Transverse colon (tissue), 4 donors: Measurements from ENCODE around the gene CXCR6. TPM values are rescaled to one million over a fixed set of nuclear protein-coding genes. Genes with fewer than 3 reads are reported as not detected.
A peak's percentile ranks its signal among the peaks of the same experiment; 100 is the strongest.

Source experiments
- DNase-seq: peaks from one replicate; pipeline ENCODE4 v3.0.0-alpha.2; 2019
- H3K27ac ChIP-seq, 4 donors: fragments of 200-600 bp; sonication (generic); 2 replicates each; pipeline ENCODE4 v1.5.1; 2016 to 2018; ENCODE audit warnings: inconsistent platforms in 4 of 4
- H3K27me3 ChIP-seq: fragments of 200-600 bp; sonication (generic); 2 replicates; pipeline ENCODE4 v1.5.1; 2017; ENCODE audit warnings: inconsistent platforms
- H3K36me3 ChIP-seq, 4 donors: fragments of 200-600 bp; sonication (generic); 2 replicates each; pipeline ENCODE4 v1.5.1; 2017 to 2019; ENCODE audit warnings: inconsistent platforms in 4 of 4
- H3K4me1 ChIP-seq, 4 donors: fragments of 200-600 bp; sonication (generic); 2 replicates each; pipeline ENCODE4 v1.5.1; 2017 to 2020; ENCODE audit warnings: inconsistent platforms in 4 of 4
- H3K4me3 ChIP-seq, 4 donors: fragments of 200-600 bp; sonication (generic); 1 replicate in 1 of 4; 2 replicates in 3 of 4; pipeline versions ENCODE4 v1.5.1 to v1.6.1; 2017 to 2019; ENCODE audit warnings: inconsistent platforms in 4 of 4
- H3K9me3 ChIP-seq, 2 donors: fragments of 200-600 bp; sonication (generic); 2 replicates each; pipeline ENCODE4 v1.5.1; 2017 to 2019; ENCODE audit warnings: inconsistent platforms in 2 of 2
- CTCF ChIP-seq, 5 experiments: fragments of 200-600 bp in 3 of 5; fragments of 450-650 bp in 2 of 5; sonication (generic) in 3 of 5; IDR thresholded peaks; 1 replicate in 2 of 5; 2 replicates in 3 of 5; pipeline ENCODE4 v1.5.1; 2016 to 2017; ENCODE audit warnings: antibody characterized with exemption in 5 of 5, inconsistent platforms in 3 of 5, mild to moderate bottlenecking in 2 of 5, moderate library complexity in 1 of 5
- EP300 ChIP-seq: sonication (generic); formaldehyde crosslinking; IDR thresholded peaks from one replicate; pipeline ENCODE4 v1.6.1; 2017; ENCODE audit warnings: antibody characterized with exemption, low read depth
- POLR2A ChIP-seq: fragments of 450-650 bp; IDR thresholded peaks from one replicate; pipeline ENCODE4 v1.6.1; 2016; ENCODE audit warnings: antibody characterized with exemption, mild to moderate bottlenecking, moderate library complexity
- POLR2AphosphoS5 ChIP-seq, 3 donors: sonication (generic); formaldehyde crosslinking; IDR thresholded peaks; one replicate each; pipeline ENCODE4 v1.6.1; 2016; ENCODE audit warnings: antibody characterized with exemption in 3 of 3
- WGBS, 2 donors: methylation state at CpG; one replicate each; pipeline ENCODE4 v1.1.5; 2018; ENCODE audit warnings: low coverage in 1 of 2; 5-methylcytosine and 5-hydroxymethylcytosine counted together
- in situ Hi-C, 4 donors: fragments of 200-750 bp; cut with MboI; loops; one replicate each; pipeline versions ENCODE4 v1.15.0 to v1.15.1; 2017; ENCODE audit warnings: low sequenced_read_pairs in 3 of 4, low pct_ligation_motif_present in 1 of 4, low pct_unique_long_range_greater_than_20kb in 1 of 4
- intact Hi-C: fragments of 100-400 bp; cut with DNase I; formaldehyde crosslinking; loops from one replicate; pipeline ENCODE4 v1.15.1; 2023; ENCODE audit warnings: low total_unique reads
- total RNA-seq, 4 donors: library from RNA; depleted of rRNA; stranded (reverse); fragments of >200 nt; gene quantifications; one replicate each; pipeline ENCODE4 v1.1.0, GENCODE V29; 2016

The CXCR6 gene
- total RNA-seq, 4 donors from 2014 or later = 3.3 to 9.4 (median 6.7) TPM; not detected in 1

- no peak for DNase-seq
- Histone ChIP-seq H3K36me3 (peaks cover 0 to 26% (median 4%) of the 10 kb centered on the region in 4 donors), H3K4me3 (no peak overlapping the region), H3K27me3 (no peaks in the 10 kb centered on the region), H3K27ac (peak overlapping the region; percentile 21 to 51 (median 35)), H3K4me1 (peaks cover 0 to 12% (median 3%) of the 10 kb centered on the region in 4 donors), H3K9me3 (no peaks in the 10 kb centered on the region)
- no peak for TF ChIP-seq POLR2AphosphoS5 (IDR thresholded peaks at IDR 0.05)
- TF ChIP-seq EP300 = no peak
- no peak for TF ChIP-seq POLR2A
- no peak for TF ChIP-seq CTCF (IDR thresholded peaks at IDR 0.05)
- in situ Hi-C loops (loop anchor here (10.0 to 25.0 kb wide), 5 partner anchors 138 to 440 kb away; partner anchors contain the start of genes CCR1 (in 2 of the 4), CCR2 (in 1 of the 4) and CCR5 (in 1 of the 4)), intact Hi-C loops (no loop called here)
- 95% methylated on average over 3 of the region's 3 CpGs; no CpG with 5 or more reads in 1 of the 2 donors for WGBS, 2 donors
Measured at GRCh38 chr3:45946875-45947274, 3.6 kb downstream of the CXCR6 start.

- Histone ChIP-seq H3K36me3 (peaks cover 0 to 30% (median 7%) of the 10 kb centered on the region in 4 donors), H3K4me1 (peaks cover 0 to 12% (median 3%) of the 10 kb centered on the region in 4 donors), H3K4me3 (no peak overlapping the region), H3K27ac (peak overlapping the region; percentile 21 to 51 (median 35)), H3K9me3 (no peaks in the 10 kb centered on the region), H3K27me3 (no peaks in the 10 kb centered on the region)
- no peak for DNase-seq
- in situ Hi-C loops = loop anchor here (10.0 to 25.0 kb wide), 5 partner anchors 137 to 440 kb away; partner anchors contain the start of genes CCR1 (in 2 of the 4), CCR2 (in 1 of the 4) and CCR5 (in 1 of the 4)
- 95% methylated on average over 3 of the region's 3 CpGs; no CpG with 5 or more reads in 1 of the 2 donors for WGBS, 2 donors
- TF ChIP-seq EP300 = no peak
- TF ChIP-seq POLR2AphosphoS5 (IDR thresholded peaks at IDR 0.05) = no peak
- no peak for TF ChIP-seq CTCF (IDR thresholded peaks at IDR 0.05)
- TF ChIP-seq POLR2A = no peak
- intact Hi-C loops = no loop called here
Measured at GRCh38 chr3:45947361-45947760, 4.1 kb downstream of the CXCR6 start.

GRCh38 chr3:45948311-45948781 is 5.1 kb downstream of the CXCR6 start:
- peaks cover 0 to 40% (median 11%) of the 10 kb centered on the region in 4 donors for H3K36me3 ChIP-seq
- H3K27me3 ChIP-seq = no peaks in the 10 kb centered on the region
- TF ChIP-seq POLR2A (no peak), EP300 (no peak), POLR2AphosphoS5 (IDR thresholded peaks at IDR 0.05) (peak in 1 of 3 donors; percentile 37), CTCF (IDR thresholded peaks at IDR 0.05) (no peak)
- H3K9me3 ChIP-seq = no peaks in the 10 kb centered on the region
- in situ Hi-C loops = loop anchor here (10.0 to 25.0 kb wide), 5 partner anchors 136 to 439 kb away; partner anchors contain the start of genes CCR1 (in 2 of the 4), CCR2 (in 1 of the 4) and CCR5 (in 1 of the 4)
- no peak overlapping the region for H3K4me3 ChIP-seq
- WGBS, 2 donors = 57 to 69% methylated on average over 3 to 6 of the region's 6 CpGs
- intact Hi-C loops = no loop called here
- peaks cover 0 to 12% (median 3%) of the 10 kb centered on the region in 4 donors for H3K4me1 ChIP-seq
- peak overlapping the region; percentile 32 to 51 (median 42) for H3K27ac ChIP-seq
- DNase-seq = no peak

GRCh38 chr3:45948881-45949280 is 5.6 kb downstream of the CXCR6 start:
- peaks cover 0 to 46% (median 13%) of the 10 kb centered on the region in 4 donors for H3K36me3 ChIP-seq
- in situ Hi-C loops = loop anchor here (10.0 to 25.0 kb wide), 5 partner anchors 136 to 438 kb away; partner anchors contain the start of genes CCR1 (in 2 of the 4), CCR2 (in 1 of the 4) and CCR5 (in 1 of the 4)

More at GRCh38 chr3:45948881-45949280, 5.6 kb downstream of the CXCR6 start:
- Histone ChIP-seq H3K27ac (peak overlapping the region; percentile 32 to 51 (median 42)), H3K4me3 (no peak overlapping the region), H3K27me3 (no peaks in the 10 kb centered on the region), H3K9me3 (no peaks in the 10 kb centered on the region), H3K4me1 (peaks cover 0 to 12% (median 3%) of the 10 kb centered on the region in 4 donors)
- 90% methylated on average over 6 of the region's 6 CpGs; no CpG with 5 or more reads in 1 of the 2 donors for WGBS, 2 donors
- TF ChIP-seq POLR2A (no peak), POLR2AphosphoS5 (IDR thresholded peaks at IDR 0.05) (no peak), CTCF (IDR thresholded peaks at IDR 0.05) (no peak), EP300 (no peak)
- DNase-seq = no peak
- intact Hi-C loops = no loop called here
